Loucy (cell line): Measurements from ENCODE around the gene CLASP1.

Experiments
- CTCF ChIP-seq: fragments of 200-600 bp; sonication (generic); conservative IDR thresholded peaks from 2 replicates; pipeline ENCODE4 v1.5.1; 2014; ENCODE audit warnings: mild to moderate bottlenecking, antibody characterized with exemption, low read length
- EZH2phosphoT487 ChIP-seq: fragments of 200-600 bp; IDR thresholded peaks from 2 replicates; pipeline ENCODE4 v1.6.1; 2018; ENCODE audit warnings: antibody characterized with exemption, mild to moderate bottlenecking, moderate library complexity, borderline replicate concordance

- no peak for TF ChIP-seq CTCF
- TF ChIP-seq EZH2phosphoT487 = no peak
Measured at GRCh38 chr2:121498731-121499130, 150.5 kb downstream of the CLASP1 start.
